Left ventricle myocardium inferior (tissue), 1 donor: Measurements from ENCODE around the gene DCP2. TPM values are rescaled to one million over a fixed set of nuclear protein-coding genes. Genes with fewer than 3 reads are reported as not detected.
"Not testable (repeated sequence)": the region's sequence is repeated elsewhere in the genome, so short reads cannot be mapped to it uniquely, and the experiment has no call there.

Source experiments
- DNase-seq: peaks from one replicate; pipeline ENCODE4 v3.0.0-alpha.2; 2020
- H3K27ac ChIP-seq: fragments of 200-600 bp; replicated peaks from 2 replicates; pipeline ENCODE4 v1.8.0; 2021
- H3K27me3 ChIP-seq: fragments of 200-600 bp; 2 replicates; pipeline ENCODE4 v1.8.0; 2021; ENCODE audit warnings: low read depth
- H3K36me3 ChIP-seq: fragments of 200-600 bp; 2 replicates; pipeline ENCODE4 v1.8.0; 2021
- H3K4me1 ChIP-seq: fragments of 200-600 bp; 2 replicates; pipeline ENCODE4 v1.8.0; 2021
- H3K4me3 ChIP-seq: fragments of 200-600 bp; 2 replicates; pipeline ENCODE4 v1.8.0; 2021; ENCODE audit warnings: mild to moderate bottlenecking, moderate library complexity
- H3K9me3 ChIP-seq: fragments of 200-600 bp; replicated peaks from 2 replicates; pipeline ENCODE4 v1.8.0; 2021
- intact Hi-C: fragments of 100-400 bp; cut with micrococcal nuclease; formaldehyde crosslinking; loops from one replicate; pipeline ENCODE4 v1.11.0; 2022
- total RNA-seq: library from RNA; stranded (reverse); fragmentation: NEBNext Ultra II Directional; extraction: Animal tissue kit (Norgen Biotek cat#: 25700); gene quantifications from one replicate; pipeline ENCODE4 v1.2.1, GENCODE V29; 2021
- TF ChIP-seq, protein P1 (sequence below): fragments of 200-600 bp; IDR thresholded peaks from 2 replicates; pipeline ENCODE4 v1.8.0; 2021; ENCODE audit warnings: antibody characterized with exemption, mild to moderate bottlenecking, borderline replicate concordance
- donor health status: DM: no; HTN: yes; CAD: no; lungs with severe emphysema.

Gene DCP2
- total RNA-seq, 1 donor from 2014 or later, result 19.2 TPM

DNA sequence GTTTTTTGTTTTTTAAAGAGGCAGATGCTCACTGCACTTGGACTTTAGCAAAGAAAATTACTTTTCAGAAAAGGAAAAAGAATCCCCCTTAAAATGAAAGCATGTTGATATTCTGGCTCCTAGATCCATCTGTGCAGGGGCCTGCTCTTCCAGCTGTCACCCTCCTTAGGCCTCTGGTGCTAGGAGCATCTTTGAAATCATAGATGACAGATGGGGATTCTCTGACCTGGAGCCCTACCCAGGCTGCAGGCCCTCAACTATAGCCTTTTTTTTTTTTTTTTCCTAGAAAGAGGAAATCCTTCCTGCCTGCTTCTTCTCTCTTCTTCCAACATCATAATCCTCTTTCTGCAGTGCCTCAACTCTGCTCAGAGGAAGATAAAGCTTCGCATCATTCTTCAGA is 16.3 kb upstream of the DCP2 start:
- Histone ChIP-seq H3K4me3 (no peak overlapping the region), H3K36me3 (no peaks in the 10 kb centered on the region), H3K9me3 (no peaks in the 10 kb centered on the region), H3K27ac (no peak overlapping the region), H3K27me3 (no peaks in the 10 kb centered on the region), H3K4me1 (peaks cover 32% of the 10 kb centered on the region)
- no peak for DNase-seq
- TF ChIP-seq, protein P1, sequence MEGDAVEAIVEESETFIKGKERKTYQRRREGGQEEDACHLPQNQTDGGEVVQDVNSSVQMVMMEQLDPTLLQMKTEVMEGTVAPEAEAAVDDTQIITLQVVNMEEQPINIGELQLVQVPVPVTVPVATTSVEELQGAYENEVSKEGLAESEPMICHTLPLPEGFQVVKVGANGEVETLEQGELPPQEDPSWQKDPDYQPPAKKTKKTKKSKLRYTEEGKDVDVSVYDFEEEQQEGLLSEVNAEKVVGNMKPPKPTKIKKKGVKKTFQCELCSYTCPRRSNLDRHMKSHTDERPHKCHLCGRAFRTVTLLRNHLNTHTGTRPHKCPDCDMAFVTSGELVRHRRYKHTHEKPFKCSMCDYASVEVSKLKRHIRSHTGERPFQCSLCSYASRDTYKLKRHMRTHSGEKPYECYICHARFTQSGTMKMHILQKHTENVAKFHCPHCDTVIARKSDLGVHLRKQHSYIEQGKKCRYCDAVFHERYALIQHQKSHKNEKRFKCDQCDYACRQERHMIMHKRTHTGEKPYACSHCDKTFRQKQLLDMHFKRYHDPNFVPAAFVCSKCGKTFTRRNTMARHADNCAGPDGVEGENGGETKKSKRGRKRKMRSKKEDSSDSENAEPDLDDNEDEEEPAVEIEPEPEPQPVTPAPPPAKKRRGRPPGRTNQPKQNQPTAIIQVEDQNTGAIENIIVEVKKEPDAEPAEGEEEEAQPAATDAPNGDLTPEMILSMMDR, result no peak
- intact Hi-C loops, result no loop called here

DNA sequence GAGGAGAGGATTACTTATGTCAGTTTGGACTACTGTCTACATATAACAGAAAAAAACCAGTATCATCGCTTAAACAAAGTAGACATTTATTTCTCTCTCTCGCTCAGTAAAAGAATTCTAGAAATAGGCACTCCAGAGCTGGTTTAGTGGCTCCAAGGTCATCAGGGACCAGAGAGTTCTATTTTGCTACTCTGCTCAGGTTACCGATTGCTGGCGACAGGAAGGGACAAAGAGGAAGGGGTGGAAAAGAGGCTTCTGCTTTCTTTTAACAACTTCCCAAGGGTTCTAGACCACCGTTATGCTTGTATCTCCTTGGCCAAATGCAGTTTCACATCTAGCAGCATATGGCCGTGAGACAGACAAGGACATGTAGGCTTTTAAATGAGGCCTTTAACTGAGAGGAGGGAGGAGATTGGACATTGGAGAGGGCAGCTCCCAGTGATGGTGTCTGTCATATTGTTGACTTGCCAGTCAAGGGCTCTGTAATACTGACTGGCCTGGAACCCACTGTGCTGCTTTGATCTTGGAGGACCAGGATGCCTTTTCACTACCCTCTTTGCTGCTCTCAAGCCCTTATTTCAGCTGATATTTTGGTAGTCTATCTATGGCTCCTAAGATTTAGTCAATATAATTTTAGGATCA is 15.6 kb upstream of the DCP2 start:
- Histone ChIP-seq H3K27me3 (no peaks in the 10 kb centered on the region), H3K4me3 (no peak overlapping the region), H3K27ac (no peak overlapping the region), H3K4me1 (peaks cover 32% of the 10 kb centered on the region), H3K36me3 (no peaks in the 10 kb centered on the region), H3K9me3 (no peaks in the 10 kb centered on the region)
- no peak for DNase-seq
- TF ChIP-seq, protein P1, result no peak
- intact Hi-C loops, result no loop called here

DNA sequence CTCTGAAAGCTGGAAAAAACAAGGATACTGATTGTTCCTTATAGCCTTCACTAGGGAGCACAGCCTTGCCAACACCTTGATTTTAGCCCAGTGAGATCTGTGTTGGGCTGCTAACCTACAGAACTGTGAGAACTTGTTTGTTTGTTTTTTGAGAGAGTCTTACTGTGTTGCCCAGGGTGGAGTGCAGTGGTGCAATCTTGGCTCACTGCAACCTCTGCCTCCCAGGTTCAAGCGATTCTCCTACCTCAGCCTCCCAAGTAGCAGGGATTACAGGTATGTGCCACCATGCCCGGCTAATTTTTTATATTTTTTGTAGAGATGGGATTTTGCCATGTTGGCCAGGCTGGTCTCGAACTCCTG is 13.2 kb upstream of the DCP2 start:
- DNase-seq, intact Hi-C loops, H3K27me3 ChIP-seq, H3K36me3 ChIP-seq, H3K9me3 ChIP-seq, H3K4me3 ChIP-seq, H3K27ac ChIP-seq: not testable (repeated sequence)
- peaks cover 21% of the 10 kb centered on the region for H3K4me1 ChIP-seq

DNA sequence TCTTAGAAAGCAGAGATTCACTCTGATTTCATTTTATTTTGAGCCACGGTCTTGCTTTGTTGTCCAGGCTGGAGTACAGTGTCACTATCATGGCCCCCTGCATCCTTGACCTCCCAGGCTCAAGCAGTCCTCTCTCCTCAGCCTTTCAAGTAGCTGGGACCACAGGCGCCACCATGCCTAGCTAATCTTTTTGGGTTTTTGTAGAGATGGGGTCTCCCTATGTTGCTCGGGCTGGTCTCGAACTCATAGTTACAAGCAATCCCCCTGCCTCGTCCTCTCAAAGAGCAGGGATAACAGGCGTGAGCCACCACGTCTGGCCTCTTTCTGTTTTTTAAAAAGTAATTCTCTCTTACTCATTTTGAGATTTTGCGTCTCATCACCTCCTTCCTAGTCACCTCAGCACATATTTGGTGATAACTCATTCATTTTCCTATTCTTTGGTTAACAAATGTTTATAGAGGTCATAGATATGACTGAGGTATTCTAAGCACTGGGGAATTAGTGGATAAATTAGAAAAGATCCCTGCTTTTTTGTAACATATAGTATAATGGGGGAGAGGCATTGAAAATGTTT is 10.8 kb upstream of the DCP2 start:
- DNase-seq, result no peak
- intact Hi-C loops, result no loop called here
- Histone ChIP-seq H3K36me3 (no peaks in the 10 kb centered on the region), H3K27me3 (no peaks in the 10 kb centered on the region), H3K4me3 (no peak overlapping the region), H3K27ac (no peak overlapping the region), H3K9me3 (no peaks in the 10 kb centered on the region), H3K4me1 (peaks cover 11% of the 10 kb centered on the region)
- TF ChIP-seq, protein P1, result no peak

DNA sequence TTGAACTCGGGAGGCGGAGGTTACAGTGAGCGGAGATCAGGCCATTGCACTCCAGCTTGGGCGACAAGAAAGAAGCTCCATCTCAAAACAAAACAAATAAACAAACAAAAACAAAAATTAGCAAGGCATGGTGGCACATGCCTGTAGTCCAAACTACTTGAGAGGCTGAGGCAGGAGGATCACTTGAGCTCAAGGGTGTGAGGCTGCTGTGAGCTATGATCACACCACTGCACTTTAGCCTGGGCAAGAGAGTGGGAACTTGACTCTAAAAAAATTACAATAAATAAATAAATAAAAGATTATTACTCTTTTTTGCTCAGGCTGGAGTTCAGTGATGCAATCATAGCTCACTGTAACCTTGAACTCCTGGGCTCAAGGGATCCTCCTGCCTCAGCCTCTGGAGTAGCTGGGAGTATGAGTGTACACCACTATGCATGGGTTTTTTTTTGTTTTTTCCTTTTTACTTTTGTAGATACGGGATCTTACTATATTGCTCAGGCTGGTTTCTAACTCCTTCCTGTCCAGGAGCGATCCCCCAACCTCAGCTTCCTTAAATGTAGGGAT is 9.0 kb upstream of the DCP2 start:
- Histone ChIP-seq H3K9me3 (no peaks in the 10 kb centered on the region), H3K36me3 (no peaks in the 10 kb centered on the region), H3K27me3 (no peaks in the 10 kb centered on the region), H3K27ac (no peak overlapping the region), H3K4me1 (peaks cover 11% of the 10 kb centered on the region), H3K4me3 (no peak overlapping the region)
- intact Hi-C loops, result no loop called here
- no peak for DNase-seq
- TF ChIP-seq, protein P1, result no peak

DNA sequence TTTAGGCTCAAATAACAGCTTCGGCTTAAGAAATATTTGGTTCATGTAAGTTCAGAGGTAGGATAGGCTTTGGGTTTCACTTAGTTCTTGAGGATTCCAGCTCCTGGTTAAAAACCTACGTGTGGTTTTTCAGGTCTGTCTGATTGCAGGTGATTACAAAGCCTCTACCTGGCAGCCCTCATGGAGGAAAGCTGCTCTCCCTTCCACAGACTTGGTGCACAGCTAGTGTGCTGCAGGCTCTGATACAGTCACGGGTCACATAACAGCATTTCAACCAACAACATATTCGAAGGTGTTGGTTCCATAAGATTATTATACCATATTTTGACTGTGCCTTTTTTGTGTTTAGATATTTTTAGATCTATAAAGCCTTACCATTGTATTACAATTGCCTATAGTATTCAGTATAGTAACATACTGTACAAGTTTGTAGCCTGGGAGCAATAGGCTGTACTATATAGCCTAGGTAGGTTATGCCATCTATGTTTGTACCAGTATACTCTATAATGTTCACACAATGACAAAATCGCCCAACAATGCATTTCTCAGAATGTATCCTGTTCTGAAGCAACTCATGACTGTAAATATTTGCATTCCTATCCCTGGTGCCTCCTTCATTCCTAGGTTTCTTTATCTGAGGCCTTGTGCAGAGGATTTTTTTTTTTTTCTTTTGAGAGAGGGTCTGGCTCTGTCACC is 8.0 kb upstream of the DCP2 start:
- Histone ChIP-seq H3K4me1 (peaks cover 6% of the 10 kb centered on the region), H3K4me3 (no peak overlapping the region), H3K36me3 (no peaks in the 10 kb centered on the region), H3K9me3 (no peaks in the 10 kb centered on the region), H3K27ac (no peak overlapping the region), H3K27me3 (no peaks in the 10 kb centered on the region)
- TF ChIP-seq, protein P1, result no peak
- intact Hi-C loops, result no loop called here
- DNase-seq, result no peak
